Heart left ventricle (tissue), 16 donors: Measurements from ENCODE around the gene SYDE1. TPM values are rescaled to one million over a fixed set of nuclear protein-coding genes. Genes with fewer than 3 reads are reported as not detected.

Source experiments
- ATAC-seq, 4 donors: fragments of 200-7000 bp; cut with Tn5 transposase; one replicate each; pipeline ENCODE4 v1.9.1; 2020 to 2022; ENCODE audit warnings: moderate library complexity in 4 of 4, mild to moderate bottlenecking in 3 of 4, moderate number of reproducible peaks in 1 of 4
- DNase-seq, 5 donors: peaks; one replicate each; pipeline ENCODE4 v3.0.0-alpha.2; 2020
- H3K27ac ChIP-seq, 12 donors: fragments of 200-600 bp; sonication (generic) in 4 of 12; one replicate each; pipeline versions ENCODE4 v1.5.0 to v1.8.0; 2016 to 2022; ENCODE audit warnings: mild to moderate bottlenecking in 2 of 12
- H3K27me3 ChIP-seq, 9 donors: fragments of 200-600 bp; sonication (generic) in 2 of 9; one replicate each; pipeline versions ENCODE4 v1.5.1 to v1.8.0; 2016 to 2022; ENCODE audit warnings: mild to moderate bottlenecking in 3 of 9
- H3K36me3 ChIP-seq, 9 donors: fragments of 200-600 bp; sonication (generic) in 2 of 9; one replicate each; pipeline versions ENCODE4 v1.5.0 to v1.8.0; 2018 to 2022; ENCODE audit warnings: mild to moderate bottlenecking in 2 of 9
- H3K4me1 ChIP-seq, 12 donors: fragments of 200-600 bp; sonication (generic) in 4 of 12; one replicate each; pipeline versions ENCODE4 v1.5.0 to v1.8.0; 2016 to 2022; ENCODE audit warnings: mild to moderate bottlenecking in 3 of 12
- H3K4me3 ChIP-seq, 12 donors: fragments of 200-600 bp; sonication (generic) in 4 of 12; one replicate each; pipeline versions ENCODE4 v1.5.0 to v1.8.0; 2017 to 2022; ENCODE audit warnings: mild to moderate bottlenecking in 9 of 12, moderate library complexity in 4 of 12
- H3K9me3 ChIP-seq, 12 donors: fragments of 200-600 bp; sonication (generic) in 4 of 12; one replicate each; pipeline versions ENCODE4 v1.5.0 to v1.8.0; 2016 to 2022; ENCODE audit warnings: mild to moderate bottlenecking in 1 of 12
- CTCF ChIP-seq, 12 donors: fragments of 200-600 bp; sonication (generic) in 4 of 12; IDR thresholded peaks; one replicate each; pipeline versions ENCODE4 v1.5.0 to v1.8.0; 2018 to 2022; ENCODE audit warnings: antibody characterized with exemption in 12 of 12, mild to moderate bottlenecking in 5 of 12
- POLR2A ChIP-seq, 2 donors: fragments of 450-650 bp; IDR thresholded peaks; one replicate each; pipeline ENCODE4 v1.6.1; 2017; ENCODE audit warnings: antibody characterized with exemption in 2 of 2, mild to moderate bottlenecking in 2 of 2, moderate library complexity in 2 of 2
- WGBS, 4 donors: extraction: QIAGEN DNeasy Blood & Tissue Kit in 2 of 4; methylation state at CpG; one replicate each; pipeline versions ENCODE4 v1.1.5 to v1.1.7; 2013 to 2018; 5-methylcytosine and 5-hydroxymethylcytosine counted together
- intact Hi-C, 10 donors: fragments of 100-400 bp; cut with DNase I; formaldehyde crosslinking; loops; one replicate each; pipeline versions ENCODE4 v1.11.1 to v1.14.2; 2022
- polyA plus RNA-seq, 2 donors: library from polyadenylated mRNA; stranded (reverse); fragments of 200-250 nt; gene quantifications; one replicate each; pipeline ENCODE4 v1.2.3, GENCODE V29; 2013
- total RNA-seq, 9 donors: library from RNA; depleted of rRNA in 2 of 9; stranded (reverse); fragments of >200 nt in 2 of 9; fragmentation: NEBNext Ultra II Directional in 3 of 9; extraction: Animal tissue kit (Norgen Biotek cat#: 25700) in 3 of 9; gene quantifications; one replicate each; pipeline versions ENCODE4 v1.1.0 to v1.2.4, GENCODE V29; 2016 to 2023
- donor health status: ischemic (EF 13 %, LVEDD 7.1; RV severe dilation, severe dysfunction).
- donor health status: healthy with polysubstance abuse.
- donor health status: DM: no; HTN: yes; CAD: no.
- donor health status: DM: no; HTN: no; CAD: no.
- donor health status: ischemic (EF 25% LVEDD 6.9; RV normal size, moderate dysfunction).
- donor health status: ischemic (EF 25% LVEDD 5.7; RV mildly dilated, moderate dysfunction).
- donor health status: healthy.
- donor health status: DM: yes; HTN: yes; CAD: no.
- donor health status: ischemic (EF 35%, LVEDD 5.7; RV mildly dilated, moderate dysfunction).
- donor health status: nonischemic (EF 11% LVEDD 7.7; RV severe dilation, severe dysfunction).
- donor health status: DM: yes; HTN: yes; CAD: no.
- donor health status: PGD.
- donor health status: ischemic (EF 29% LVEDD 5.4; RV normal size, mild dysfunction).
- donor health status: nonischemic (EF 23%, LVEDD 6.1; RV moderate dilation, normal function).

The SYDE1 gene
- total and polyA plus RNA-seq, 11 donors, result 8.0 to 29.6 (median 14.5) TPM

DNA sequence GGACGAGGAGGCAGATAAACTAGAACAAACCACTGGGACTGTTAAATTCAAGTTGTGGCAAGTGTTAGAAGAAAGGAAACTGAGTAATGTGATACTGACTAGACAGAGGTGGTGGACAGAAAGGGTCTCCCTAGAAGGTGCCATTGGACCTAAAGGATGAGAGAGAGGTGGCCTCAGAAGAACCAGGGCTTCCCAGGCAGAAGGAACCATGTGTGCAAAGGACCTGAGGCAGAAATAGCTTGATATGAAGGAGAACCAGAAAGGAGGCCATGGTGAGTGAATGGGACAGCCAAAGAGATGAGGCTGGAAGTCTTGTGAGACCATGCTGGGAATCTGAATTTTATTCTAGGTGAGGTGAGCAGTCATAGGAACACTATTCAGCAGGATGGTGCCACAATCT, 2.8 kb upstream of the SYDE1 start:
- Histone ChIP-seq H3K27ac (no peak overlapping the region), H3K27me3 (peaks cover 0 to 11% (median 0%) of the 10 kb centered on the region in 9 donors), H3K4me1 (peaks cover 0 to 20% (median 8%) of the 10 kb centered on the region in 12 donors), H3K4me3 (no peak overlapping the region), H3K9me3 (peaks cover 0 to 25% (median 11%) of the 10 kb centered on the region in 12 donors), H3K36me3 (peaks cover 0 to 8% (median 2%) of the 10 kb centered on the region in 9 donors)
- intact Hi-C loops, result loop anchor here in 4 of 10 donors (5.0 to 10.0 kb wide), 4 partner anchors 43 to 160 kb away; no protein-coding TSS in a partner anchor
- DNase-seq (no peak), ATAC-seq (no peak)
- 73 to 95% (median 81%) methylated on average over 1 of the region's 1 CpG for WGBS, 4 donors
- TF ChIP-seq CTCF (IDR thresholded peaks at IDR 0.05) (no peak), POLR2A (IDR thresholded peaks at IDR 0.05) (no peak)

DNA sequence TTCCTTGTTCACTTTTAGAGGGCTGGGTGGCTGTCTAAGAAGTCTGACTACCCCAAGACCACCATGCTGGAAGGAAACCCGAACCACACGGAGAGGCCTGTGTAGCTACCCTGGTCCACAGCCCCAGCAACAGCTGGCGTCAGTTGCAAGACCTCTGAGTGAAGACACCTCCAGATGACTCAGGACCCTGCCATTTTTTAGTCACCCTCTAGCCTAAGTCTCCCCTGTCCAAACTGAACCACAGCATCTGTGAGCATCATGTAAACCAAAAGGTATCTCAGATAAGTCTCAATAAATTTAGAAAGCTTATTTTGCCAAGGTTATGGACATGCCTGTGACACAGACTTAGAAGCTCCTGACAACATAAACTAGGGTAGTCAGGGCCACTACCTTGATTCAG, 2.2 kb upstream of the SYDE1 start:
- ATAC-seq, result no peak

DNA sequence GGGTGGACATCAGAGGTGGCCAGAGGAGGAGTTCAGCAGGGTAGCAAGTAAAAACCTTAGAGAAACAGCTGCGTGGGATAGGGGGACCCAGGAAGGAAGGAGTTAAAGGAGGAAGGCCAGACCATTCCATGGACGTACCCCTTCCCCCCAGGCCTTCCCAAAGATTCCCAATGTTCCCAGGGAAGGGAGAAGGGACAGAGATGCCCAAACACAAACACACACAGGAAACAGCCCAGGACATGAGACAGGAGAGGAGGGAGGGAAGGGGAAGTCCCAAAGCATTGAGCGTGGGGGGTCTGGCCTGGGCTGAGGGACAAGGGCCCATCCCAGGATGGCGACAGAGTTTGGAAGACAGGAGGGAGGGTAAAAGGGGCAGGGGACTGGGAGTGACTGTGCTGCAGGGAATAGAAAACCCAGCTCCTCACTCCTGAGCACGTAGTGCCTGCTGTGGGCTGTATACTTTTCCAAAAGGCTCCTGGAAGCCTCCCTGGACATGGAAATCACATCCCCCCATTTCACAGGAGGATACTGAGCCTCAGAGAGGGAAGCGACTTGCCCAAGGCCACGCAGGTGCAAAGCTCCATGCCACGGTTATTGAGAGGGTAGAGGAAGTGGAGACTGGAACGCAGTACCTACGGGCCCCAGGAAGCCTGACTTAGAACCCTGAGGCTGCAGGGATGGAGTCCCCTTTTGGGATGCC, 1.1 kb downstream of the SYDE1 start:
- no peak for TF ChIP-seq CTCF (IDR thresholded peaks at IDR 0.05)
- TF ChIP-seq POLR2A (IDR thresholded peaks at IDR 0.05), result no peak
- Histone ChIP-seq H3K4me3 (peak overlapping the region; percentile 65 to 98 (median 88)), H3K9me3 (peaks cover 0 to 16% (median 9%) of the 10 kb centered on the region in 12 donors), H3K4me1 (peaks cover 0 to 20% (median 7%) of the 10 kb centered on the region in 12 donors), H3K36me3 (peaks cover 0 to 46% (median 39%) of the 10 kb centered on the region in 9 donors), H3K27ac (peak overlapping the region; percentile 88 to 98 (median 95)), H3K27me3 (peaks cover 0 to 11% (median 0%) of the 10 kb centered on the region in 9 donors)
- ATAC-seq, result peak; percentile 22 to 69 (median 30)
- intact Hi-C loops, result loop anchor here in 4 of 10 donors (2.0 to 10.0 kb wide), 3 partner anchors 17 to 157 kb away; a partner anchor contains a TSS
- peak in 1 of 5 donors; percentile 37 for DNase-seq
- WGBS, 4 donors, result 31 to 43% (median 38%) methylated on average over 10 of the region's 10 CpGs

More for the DNA sequence above, 2.2 kb upstream of the SYDE1 start:
- WGBS, 4 donors, result 90 to 100% (median 96%) methylated on average over 1 to 3 of the region's 3 CpGs
- DNase-seq, result no peak
- TF ChIP-seq CTCF (IDR thresholded peaks at IDR 0.05) (no peak), POLR2A (IDR thresholded peaks at IDR 0.05) (no peak)
- H3K9me3 ChIP-seq, result peaks cover 0 to 25% (median 11%) of the 10 kb centered on the region in 12 donors
- H3K27me3 ChIP-seq, result peaks cover 0 to 11% (median 0%) of the 10 kb centered on the region in 9 donors
- no peak overlapping the region for H3K4me3 ChIP-seq
- H3K36me3 ChIP-seq, result peaks cover 0 to 14% (median 7%) of the 10 kb centered on the region in 9 donors
- peaks cover 0 to 20% (median 8%) of the 10 kb centered on the region in 12 donors for H3K4me1 ChIP-seq
- H3K27ac ChIP-seq, result no peak overlapping the region
- intact Hi-C loops, result loop anchor here in 4 of 10 donors (10.0 kb wide), 2 partner anchors 150 to 160 kb away; no protein-coding TSS in a partner anchor
